Lower lobe of right lung (tissue), 2 donors: ENCODE measurements around the gene ZNF621. TPM values are rescaled to one million over a fixed set of nuclear protein-coding genes. Genes with fewer than 3 reads are reported as not detected.

ENCODE experiments used
- ATAC-seq, 2 donors: fragments of 200-7000 bp; cut with Tn5 transposase; one replicate each; pipeline ENCODE4 v1.9.1; 2020 to 2022; ENCODE audit warnings: mild to moderate bottlenecking in 2 of 2, moderate library complexity in 2 of 2
- DNase-seq: peaks from one replicate; pipeline ENCODE4 v3.0.0-alpha.2; 2020
- H3K27ac ChIP-seq: fragments of 200-600 bp; one replicate; pipeline ENCODE4 v1.8.0; 2022
- H3K27me3 ChIP-seq: fragments of 200-600 bp; one replicate; pipeline ENCODE4 v1.8.0; 2022; ENCODE audit warnings: low read depth
- H3K36me3 ChIP-seq: fragments of 200-600 bp; one replicate; pipeline ENCODE4 v1.8.0; 2022; ENCODE audit warnings: mild to moderate bottlenecking
- H3K4me1 ChIP-seq: fragments of 200-600 bp; one replicate; pipeline ENCODE4 v1.8.0; 2022
- H3K4me3 ChIP-seq: fragments of 200-600 bp; one replicate; pipeline ENCODE4 v1.8.0; 2022; ENCODE audit warnings: mild to moderate bottlenecking
- H3K9me3 ChIP-seq: fragments of 200-600 bp; one replicate; pipeline ENCODE4 v1.8.0; 2022
- intact Hi-C: fragments of 100-400 bp; cut with DNase I; formaldehyde crosslinking; loops from one replicate; pipeline ENCODE4 v1.11.0; 2022
- total RNA-seq: library from RNA; stranded (reverse); fragmentation: NEBNext Ultra II Directional; extraction: Animal tissue kit (Norgen Biotek cat#: 25700); gene quantifications from one replicate; pipeline ENCODE4 v1.2.1, GENCODE V29; 2021
- TF ChIP-seq, protein P1 (sequence below): fragments of 200-600 bp; IDR thresholded peaks from one replicate; pipeline ENCODE4 v1.8.0; 2022; ENCODE audit warnings: antibody characterized with exemption, mild to moderate bottlenecking
- donor health status: DM: no; HTN: yes; CAD: no; lungs with severe emphysema.

The ZNF621 gene
- total RNA-seq, 1 donor from 2014 or later: 19.9 TPM

DNA sequence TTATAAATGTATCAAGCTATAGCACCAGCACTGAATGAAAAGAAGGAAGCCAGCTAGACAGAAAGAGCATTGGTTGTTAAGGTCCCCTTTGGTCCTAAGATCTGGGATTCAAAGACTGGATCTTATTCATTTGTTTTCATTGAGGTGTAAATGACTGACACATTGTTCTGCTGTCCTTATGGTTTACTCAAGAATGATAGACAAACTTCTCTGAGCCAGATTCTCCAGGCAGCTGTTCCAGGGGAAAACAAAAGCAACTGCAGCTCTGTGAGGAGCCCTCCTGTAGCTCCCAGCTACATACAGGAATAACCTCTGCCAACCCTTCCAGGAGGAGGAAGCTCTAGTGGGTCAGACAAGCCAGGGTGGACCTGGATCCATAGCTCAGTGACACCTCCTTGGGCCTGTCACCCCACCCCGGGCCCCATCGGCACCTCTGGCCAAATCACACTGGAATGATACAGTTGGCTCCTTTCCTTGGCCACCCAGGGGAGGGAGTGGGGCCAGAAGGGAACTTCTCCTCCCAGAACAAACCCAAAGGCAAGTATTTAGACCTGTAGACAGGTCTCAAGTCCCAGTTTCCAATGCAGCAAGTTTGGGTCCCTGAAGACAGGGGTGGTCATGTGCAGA, 57.8 kb downstream of the ZNF621 start:
- intact Hi-C loops: loop anchor here (5.0 kb wide), 1 partner anchor 1295 kb away; no protein-coding TSS in a partner anchor
- TF ChIP-seq, protein P1, sequence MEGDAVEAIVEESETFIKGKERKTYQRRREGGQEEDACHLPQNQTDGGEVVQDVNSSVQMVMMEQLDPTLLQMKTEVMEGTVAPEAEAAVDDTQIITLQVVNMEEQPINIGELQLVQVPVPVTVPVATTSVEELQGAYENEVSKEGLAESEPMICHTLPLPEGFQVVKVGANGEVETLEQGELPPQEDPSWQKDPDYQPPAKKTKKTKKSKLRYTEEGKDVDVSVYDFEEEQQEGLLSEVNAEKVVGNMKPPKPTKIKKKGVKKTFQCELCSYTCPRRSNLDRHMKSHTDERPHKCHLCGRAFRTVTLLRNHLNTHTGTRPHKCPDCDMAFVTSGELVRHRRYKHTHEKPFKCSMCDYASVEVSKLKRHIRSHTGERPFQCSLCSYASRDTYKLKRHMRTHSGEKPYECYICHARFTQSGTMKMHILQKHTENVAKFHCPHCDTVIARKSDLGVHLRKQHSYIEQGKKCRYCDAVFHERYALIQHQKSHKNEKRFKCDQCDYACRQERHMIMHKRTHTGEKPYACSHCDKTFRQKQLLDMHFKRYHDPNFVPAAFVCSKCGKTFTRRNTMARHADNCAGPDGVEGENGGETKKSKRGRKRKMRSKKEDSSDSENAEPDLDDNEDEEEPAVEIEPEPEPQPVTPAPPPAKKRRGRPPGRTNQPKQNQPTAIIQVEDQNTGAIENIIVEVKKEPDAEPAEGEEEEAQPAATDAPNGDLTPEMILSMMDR: no peak
- H3K9me3 ChIP-seq: no peaks in the 10 kb centered on the region
- H3K4me1 ChIP-seq: no peaks in the 10 kb centered on the region
- no peaks in the 10 kb centered on the region for H3K27me3 ChIP-seq
- ATAC-seq (no peak), DNase-seq (no peak)
- no peaks in the 10 kb centered on the region for H3K36me3 ChIP-seq
- no peak overlapping the region for H3K27ac ChIP-seq
- no peak overlapping the region for H3K4me3 ChIP-seq

DNA sequence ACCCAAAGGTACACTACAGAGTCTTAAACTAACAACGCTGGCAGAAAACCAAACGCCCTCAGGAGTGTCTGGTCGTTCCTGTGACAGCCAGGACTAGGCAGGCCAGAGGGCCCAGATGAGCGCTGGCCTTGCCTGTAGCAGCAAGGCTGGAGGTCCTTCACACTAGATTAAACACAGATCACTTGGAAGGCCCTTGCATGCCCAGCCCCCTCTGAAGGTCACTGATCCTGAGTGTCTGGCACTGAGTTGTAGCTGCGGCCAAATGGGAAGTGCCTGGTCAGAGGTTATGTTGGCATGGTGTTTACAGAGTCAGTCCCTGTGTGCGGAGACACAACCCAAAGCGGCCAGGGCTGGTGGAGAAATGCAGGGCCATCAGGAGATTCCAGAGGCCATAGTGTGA, 58.9 kb downstream of the ZNF621 start:
- TF ChIP-seq, protein P1: no peak
- Histone ChIP-seq H3K27me3 (no peaks in the 10 kb centered on the region), H3K27ac (no peak overlapping the region), H3K4me3 (no peak overlapping the region), H3K36me3 (no peaks in the 10 kb centered on the region), H3K9me3 (no peaks in the 10 kb centered on the region), H3K4me1 (no peaks in the 10 kb centered on the region)
- intact Hi-C loops: loop anchor here (5.0 kb wide), 1 partner anchor 1294 kb away; no protein-coding TSS in a partner anchor
- no peak for DNase-seq
- ATAC-seq: no peak

DNA sequence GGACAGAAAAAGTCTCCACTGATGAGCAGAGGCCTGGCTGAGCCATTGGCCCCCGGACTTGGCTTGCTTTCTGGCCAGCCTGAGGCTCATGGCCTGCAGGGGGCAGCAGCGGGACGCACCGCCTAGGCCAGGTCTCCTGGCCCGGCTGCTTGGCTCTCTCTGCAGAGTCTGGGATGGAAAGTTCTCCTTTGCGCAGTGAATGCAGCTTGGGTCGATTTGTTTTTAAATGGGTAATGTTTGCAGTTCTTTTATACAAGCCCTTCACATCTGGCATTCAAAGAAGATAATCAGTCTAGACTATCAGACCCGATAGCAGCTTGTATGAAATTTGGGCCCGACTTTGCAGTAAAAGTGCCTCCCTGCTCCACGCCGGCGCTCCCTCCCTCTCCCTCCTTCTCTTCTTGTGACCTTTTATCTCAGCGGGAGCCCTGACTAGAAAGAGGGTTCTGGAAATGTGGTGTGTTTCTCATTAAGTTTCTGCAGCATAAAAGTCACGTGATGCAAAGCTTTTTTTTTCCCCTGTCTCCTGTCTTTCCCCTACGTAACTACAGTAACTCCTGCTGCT, 59.9 kb downstream of the ZNF621 start:
- no peaks in the 10 kb centered on the region for H3K9me3 ChIP-seq
- no peaks in the 10 kb centered on the region for H3K36me3 ChIP-seq
- no peaks in the 10 kb centered on the region for H3K27me3 ChIP-seq
- ATAC-seq: peak; percentile 94
- no peak overlapping the region for H3K4me3 ChIP-seq
- DNase-seq: peak; percentile 91
- intact Hi-C loops: loop anchor here (5.0 kb wide), 1 partner anchor 1293 kb away; no protein-coding TSS in a partner anchor
- no peak overlapping the region for H3K27ac ChIP-seq
- TF ChIP-seq, protein P1: peak; percentile 99
- H3K4me1 ChIP-seq: no peaks in the 10 kb centered on the region

DNA sequence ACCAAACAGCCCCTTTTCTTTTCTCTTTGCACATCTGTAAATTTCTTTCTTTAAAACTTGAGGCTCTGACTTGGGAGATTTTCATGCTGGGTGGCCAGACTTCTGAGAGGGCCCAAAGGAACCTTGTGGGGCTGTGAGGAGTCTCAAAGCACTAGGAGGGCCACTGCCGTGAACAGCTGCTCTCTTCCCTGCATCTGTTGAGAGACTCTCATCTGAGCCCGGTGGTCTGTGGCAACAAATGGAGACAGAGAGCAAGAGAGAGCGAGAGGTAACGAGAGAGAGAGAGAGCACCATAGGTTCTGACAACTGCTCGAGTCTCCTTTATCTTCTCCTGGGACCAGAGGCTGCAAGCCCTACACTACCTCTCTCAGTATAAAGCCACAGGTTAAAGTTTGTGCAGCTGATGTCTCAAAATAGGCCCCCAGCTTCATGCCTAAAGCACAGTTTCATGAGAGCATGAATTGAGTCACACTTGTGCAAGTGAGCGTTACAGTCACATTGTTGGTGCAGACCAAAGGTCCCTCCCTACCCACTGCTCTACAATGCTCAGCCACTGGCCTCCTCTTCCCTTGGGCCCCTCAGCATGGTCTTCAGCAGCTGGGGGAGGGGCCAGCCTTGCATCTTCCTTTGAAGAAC, 60.7 kb downstream of the ZNF621 start:
- Histone ChIP-seq H3K27ac (no peak overlapping the region), H3K9me3 (no peaks in the 10 kb centered on the region), H3K36me3 (no peaks in the 10 kb centered on the region), H3K4me3 (no peak overlapping the region), H3K4me1 (no peaks in the 10 kb centered on the region), H3K27me3 (no peaks in the 10 kb centered on the region)
- ATAC-seq (no peak), DNase-seq (no peak)
- intact Hi-C loops: no loop called here
- TF ChIP-seq, protein P1: no peak

DNA sequence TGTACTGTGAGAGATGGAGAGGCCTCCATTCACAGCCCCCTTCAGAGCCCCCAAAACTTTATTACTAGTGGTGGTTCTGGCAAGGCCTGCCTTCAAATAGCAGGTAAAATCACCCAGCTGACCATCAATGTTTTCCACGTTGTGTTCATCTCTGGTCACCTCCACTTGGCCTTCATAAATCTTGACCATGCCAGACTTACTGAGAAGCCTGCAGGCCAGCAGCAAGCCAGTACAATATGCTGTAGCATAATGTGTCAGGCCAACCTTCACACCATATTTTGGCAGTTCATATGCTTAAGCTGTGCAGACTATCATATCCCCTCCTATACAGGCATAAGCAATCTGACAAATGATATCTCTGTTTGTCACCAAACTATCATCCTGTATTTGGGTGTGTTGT, 62.1 kb downstream of the ZNF621 start:
- H3K9me3 ChIP-seq: no peaks in the 10 kb centered on the region
- no peak overlapping the region for H3K27ac ChIP-seq
- H3K27me3 ChIP-seq: no peaks in the 10 kb centered on the region
- ATAC-seq: no peak
- no peak overlapping the region for H3K4me3 ChIP-seq
- intact Hi-C loops: no loop called here
- no peaks in the 10 kb centered on the region for H3K36me3 ChIP-seq
- no peaks in the 10 kb centered on the region for H3K4me1 ChIP-seq
- TF ChIP-seq, protein P1: no peak
- no peak for DNase-seq
